ENCODE measurements around the gene OR10A3.

OR10A3 gene

GRCh38 chr11:7890417-7891172 lies 50.9 kb downstream of the OR10A3 start:
- no peak for DNase-seq

GRCh38 chr11:7889985-7890384 lies 51.5 kb downstream of the OR10A3 start:
- no peak for DNase-seq

Measured in activated CD4-positive, alpha-beta T cell treated with anti-CD3 and anti-CD28 coated beads, Interleukin-2, amount 50 U/mL, for 16 hours (primary cell).